Prostate gland (tissue), 2 donors: Measurements from ENCODE around the gene PPP1R12B. TPM values are rescaled to one million over a fixed set of nuclear protein-coding genes. Genes with fewer than 3 reads are reported as not detected.
"Not testable (repeated sequence)": the region's sequence is repeated elsewhere in the genome, so short reads cannot be mapped to it uniquely, and the experiment has no call there.

Source experiments
- DNase-seq: peaks from one replicate; pipeline ENCODE4 v3.0.0-alpha.2; 2019; ENCODE audit warnings: low spot score
- H3K27ac ChIP-seq, 2 donors: fragments of 200-600 bp; sonication (generic); 2 replicates each; pipeline ENCODE4 v1.5.1; 2017 to 2019
- H3K27me3 ChIP-seq: fragments of 200-600 bp; sonication (generic); replicated peaks from 2 replicates; pipeline ENCODE4 v1.5.1; 2019; ENCODE audit not compliant: insufficient read depth
- H3K36me3 ChIP-seq, 2 donors: fragments of 200-600 bp; sonication (generic); 1 replicate in 1 of 2; 2 replicates in 1 of 2; pipeline versions ENCODE4 v1.5.1 to v1.8.1; 2017 to 2019
- H3K4me1 ChIP-seq: fragments of 200-600 bp; sonication (generic); replicated peaks from 2 replicates; pipeline ENCODE4 v1.5.1; 2019
- H3K4me3 ChIP-seq, 2 donors: fragments of 200-600 bp; sonication (generic); 2 replicates each; pipeline ENCODE4 v1.5.1; 2017 to 2019
- H3K9me3 ChIP-seq: fragments of 200-600 bp; sonication (generic); 2 replicates; pipeline ENCODE4 v1.5.1; 2017
- POLR2A ChIP-seq: fragments of 450-650 bp; IDR thresholded peaks from one replicate; pipeline ENCODE4 v1.6.1; 2016; ENCODE audit warnings: antibody characterized with exemption, mild to moderate bottlenecking
- POLR2AphosphoS5 ChIP-seq: sonication (generic); formaldehyde crosslinking; IDR thresholded peaks from one replicate; pipeline ENCODE4 v1.6.1; 2017; ENCODE audit warnings: antibody characterized with exemption
- WGBS: methylation state at CpG from one replicate; pipeline ENCODE4 v1.1.5; 2018; 5-methylcytosine and 5-hydroxymethylcytosine counted together
- intact Hi-C: fragments of 100-400 bp; cut with DNase I; formaldehyde crosslinking; loops from one replicate; pipeline ENCODE4 v1.14.2; 2022
- total RNA-seq, 2 donors: library from RNA; depleted of rRNA; stranded (reverse); fragments of >200 nt; gene quantifications; one replicate each; pipeline ENCODE4 v1.1.0, GENCODE V29; 2016
- TF ChIP-seq, protein P1 (sequence below), 4 experiments: fragments of 200-600 bp in 2 of 4; fragments of 450-650 bp in 2 of 4; sonication (generic) in 2 of 4; IDR thresholded peaks; 1 replicate in 3 of 4; 2 replicates in 1 of 4; pipeline ENCODE4 v1.5.1; 2016 to 2019; ENCODE audit warnings: antibody characterized with exemption in 4 of 4, mild to moderate bottlenecking in 2 of 4, moderate library complexity in 2 of 4

The PPP1R12B gene
- total RNA-seq, 2 donors from 2014 or later = 116 to 179 TPM

DNA sequence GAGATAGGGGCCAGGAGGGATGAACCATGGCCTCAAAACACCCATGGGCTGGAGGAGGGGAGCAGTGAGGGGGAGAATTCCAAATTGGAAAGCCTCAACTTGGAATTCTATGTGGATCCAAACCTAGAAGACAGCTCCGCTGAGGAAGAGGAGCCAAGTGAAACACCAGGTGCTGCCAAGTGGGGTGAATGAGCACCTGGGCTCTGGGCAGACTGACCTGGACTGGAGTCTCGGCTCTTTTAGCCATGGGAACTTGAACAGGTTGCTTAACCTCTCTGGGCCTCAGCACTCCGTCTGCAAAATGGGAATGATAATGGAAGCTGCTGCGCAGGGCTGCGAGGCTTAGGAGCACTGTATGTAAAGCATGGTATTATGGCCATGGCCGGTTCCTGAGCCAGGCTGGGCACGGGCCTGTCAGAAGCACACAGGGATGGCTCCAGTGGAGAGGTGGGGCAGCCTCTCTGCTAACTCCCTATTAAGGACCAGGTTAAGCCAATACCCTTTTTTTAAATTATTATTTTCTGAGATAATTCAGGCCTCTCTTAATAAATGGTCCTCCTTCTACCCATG lies 280.2 kb downstream of the PPP1R12B start:
- H3K9me3 ChIP-seq = no peaks in the 10 kb centered on the region
- TF ChIP-seq POLR2A (no peak), POLR2AphosphoS5 (no peak)
- TF ChIP-seq, protein P1, sequence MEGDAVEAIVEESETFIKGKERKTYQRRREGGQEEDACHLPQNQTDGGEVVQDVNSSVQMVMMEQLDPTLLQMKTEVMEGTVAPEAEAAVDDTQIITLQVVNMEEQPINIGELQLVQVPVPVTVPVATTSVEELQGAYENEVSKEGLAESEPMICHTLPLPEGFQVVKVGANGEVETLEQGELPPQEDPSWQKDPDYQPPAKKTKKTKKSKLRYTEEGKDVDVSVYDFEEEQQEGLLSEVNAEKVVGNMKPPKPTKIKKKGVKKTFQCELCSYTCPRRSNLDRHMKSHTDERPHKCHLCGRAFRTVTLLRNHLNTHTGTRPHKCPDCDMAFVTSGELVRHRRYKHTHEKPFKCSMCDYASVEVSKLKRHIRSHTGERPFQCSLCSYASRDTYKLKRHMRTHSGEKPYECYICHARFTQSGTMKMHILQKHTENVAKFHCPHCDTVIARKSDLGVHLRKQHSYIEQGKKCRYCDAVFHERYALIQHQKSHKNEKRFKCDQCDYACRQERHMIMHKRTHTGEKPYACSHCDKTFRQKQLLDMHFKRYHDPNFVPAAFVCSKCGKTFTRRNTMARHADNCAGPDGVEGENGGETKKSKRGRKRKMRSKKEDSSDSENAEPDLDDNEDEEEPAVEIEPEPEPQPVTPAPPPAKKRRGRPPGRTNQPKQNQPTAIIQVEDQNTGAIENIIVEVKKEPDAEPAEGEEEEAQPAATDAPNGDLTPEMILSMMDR (IDR thresholded peaks at IDR 0.05) = no peak
- H3K4me1 ChIP-seq = no peaks in the 10 kb centered on the region
- no peaks in the 10 kb centered on the region for H3K36me3 ChIP-seq
- H3K27me3 ChIP-seq = no peaks in the 10 kb centered on the region
- no peak for DNase-seq
- intact Hi-C loops = loop anchor here (10.0 kb wide), 1 partner anchor 284 kb away; the partner anchor contains the start of genes PPP1R12B and UBE2T
- WGBS = 85% methylated on average over 7 of the region's 7 CpGs
- no peak overlapping the region for H3K27ac ChIP-seq
- H3K4me3 ChIP-seq = no peak overlapping the region

DNA sequence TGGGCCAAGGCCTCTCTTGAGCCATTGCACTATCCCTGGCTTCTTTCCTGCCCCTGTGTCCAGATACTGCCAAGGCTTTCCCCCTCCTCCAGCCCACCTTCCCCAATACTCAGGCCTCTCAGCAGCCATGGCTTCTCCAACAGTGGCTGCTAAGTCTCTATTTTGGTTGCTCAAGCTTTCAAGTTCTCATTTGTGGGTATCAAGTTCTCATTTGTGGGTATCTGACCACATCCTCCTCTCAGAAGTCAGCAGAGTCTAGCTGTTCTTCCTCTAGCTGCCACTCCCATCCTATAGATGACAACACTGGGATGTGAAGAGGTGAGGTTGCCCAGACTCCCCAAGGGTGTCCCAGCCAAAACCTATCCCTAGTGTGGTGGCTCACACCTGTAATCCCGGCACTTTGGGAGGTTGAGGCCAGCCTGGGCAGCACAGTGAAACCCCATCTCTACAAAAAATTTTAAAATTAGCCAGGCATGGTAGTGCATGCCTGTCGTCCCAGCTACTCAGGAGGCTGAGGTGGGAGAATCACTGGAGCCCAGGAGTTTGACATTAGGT lies 280.8 kb downstream of the PPP1R12B start:
- not testable (repeated sequence) for H3K9me3 ChIP-seq, H3K36me3 ChIP-seq, H3K4me1 ChIP-seq, DNase-seq, H3K27me3 ChIP-seq, H3K4me3 ChIP-seq, H3K27ac ChIP-seq
- WGBS = 85% methylated on average over 2 of the region's 2 CpGs
- intact Hi-C loops = loop anchor here (10.0 kb wide), 1 partner anchor 285 kb away; the partner anchor contains the start of genes PPP1R12B and UBE2T

DNA sequence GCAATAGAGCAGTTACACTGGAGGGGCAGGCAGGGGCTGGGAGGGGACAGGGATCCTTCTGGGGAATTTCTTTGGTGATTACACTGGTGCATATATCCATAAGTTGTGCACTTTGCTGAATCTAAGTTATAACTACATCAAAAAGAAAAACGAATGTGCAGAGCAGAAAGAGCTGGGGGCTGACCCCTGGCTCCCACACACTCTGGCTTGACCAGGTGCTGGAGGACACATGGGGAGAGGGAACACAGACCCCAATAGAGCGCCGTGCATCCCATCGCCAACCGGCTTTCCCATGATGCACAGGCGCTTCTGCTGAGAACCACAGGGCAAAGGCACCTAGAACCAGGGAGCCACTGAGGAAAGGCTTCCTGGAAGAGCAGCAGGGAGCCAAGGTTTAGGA lies 281.6 kb downstream of the PPP1R12B start:
- intact Hi-C loops, H3K27me3 ChIP-seq, H3K9me3 ChIP-seq, H3K36me3 ChIP-seq, H3K27ac ChIP-seq, DNase-seq, H3K4me3 ChIP-seq, H3K4me1 ChIP-seq: not testable (repeated sequence)
- WGBS = 89% methylated on average over 6 of the region's 6 CpGs

DNA sequence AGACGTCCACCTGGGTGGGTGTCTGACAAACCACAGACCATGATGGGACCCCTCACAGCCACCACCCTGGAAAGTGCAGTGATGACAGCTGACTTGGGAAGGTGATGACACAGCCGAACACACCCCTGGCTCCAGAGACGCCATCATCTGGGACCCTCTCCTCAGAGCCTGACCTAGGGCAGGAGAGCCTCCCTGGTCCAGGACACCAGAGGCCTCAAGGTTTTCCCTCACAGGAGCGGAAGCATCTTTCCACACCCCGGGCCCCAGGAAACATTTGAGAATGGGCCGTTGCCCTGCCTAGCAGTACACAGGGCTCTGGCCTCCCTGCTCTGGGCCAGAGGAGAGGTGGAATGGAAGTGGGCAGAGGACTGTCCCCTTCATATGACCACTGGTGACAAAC lies 282.0 kb downstream of the PPP1R12B start:
- intact Hi-C loops = no loop called here
- Histone ChIP-seq H3K4me3 (no peak overlapping the region), H3K27me3 (no peaks in the 10 kb centered on the region), H3K27ac (no peak overlapping the region), H3K36me3 (no peaks in the 10 kb centered on the region), H3K4me1 (no peaks in the 10 kb centered on the region), H3K9me3 (no peaks in the 10 kb centered on the region)
- DNase-seq = no peak
- no peak for TF ChIP-seq POLR2A
- TF ChIP-seq, protein P1 (IDR thresholded peaks at IDR 0.05) = no peak
- TF ChIP-seq POLR2AphosphoS5 = no peak
- 89% methylated on average over 6 of the region's 6 CpGs for WGBS

DNA sequence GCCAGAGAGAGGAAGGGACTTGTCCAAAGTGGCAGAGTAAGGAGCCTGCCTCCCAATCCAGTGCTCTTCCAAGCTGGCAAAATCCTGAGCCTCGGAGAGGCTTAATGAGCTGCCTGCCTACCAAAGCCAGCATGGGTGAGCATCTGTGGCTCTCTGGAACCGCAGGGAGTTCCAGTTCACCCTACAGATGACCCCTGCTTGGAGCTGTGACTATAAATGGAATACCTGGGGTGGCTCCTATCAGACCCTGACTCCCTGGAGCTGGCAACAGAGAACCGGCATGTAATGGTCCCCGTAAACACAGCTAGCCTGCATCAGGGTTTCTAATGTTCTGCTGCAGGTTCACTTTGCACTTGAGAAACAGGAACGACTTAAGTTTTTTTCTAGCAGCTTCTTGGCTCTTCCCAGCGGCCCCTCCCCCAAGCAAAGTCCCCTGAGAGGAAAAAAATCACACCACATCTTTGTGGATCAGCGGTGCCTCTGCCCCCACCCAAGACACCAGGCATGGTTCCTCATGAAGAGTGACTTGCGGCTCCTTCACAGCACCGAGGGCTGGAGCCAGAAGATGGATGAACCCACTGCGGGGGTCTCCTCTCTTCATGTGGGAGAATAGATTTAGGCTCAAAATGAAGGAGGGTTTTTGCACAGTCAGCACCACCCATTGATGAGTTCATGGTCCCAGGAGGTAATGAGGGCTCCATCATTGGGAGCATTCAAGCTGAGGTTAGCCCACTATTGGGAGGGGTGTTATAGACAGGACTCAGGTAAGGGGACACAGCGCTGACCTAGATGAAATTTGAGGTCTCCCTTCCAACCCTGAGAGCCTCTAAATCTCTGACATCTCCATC lies 282.8 kb downstream of the PPP1R12B start:
- Histone ChIP-seq H3K27me3 (no peaks in the 10 kb centered on the region), H3K27ac (no peak overlapping the region), H3K36me3 (no peaks in the 10 kb centered on the region), H3K4me3 (no peak overlapping the region), H3K4me1 (no peaks in the 10 kb centered on the region), H3K9me3 (no peaks in the 10 kb centered on the region)
- TF ChIP-seq POLR2AphosphoS5 = no peak
- no peak for TF ChIP-seq POLR2A
- TF ChIP-seq, protein P1 (IDR thresholded peaks at IDR 0.05) = no peak
- intact Hi-C loops = no loop called here
- DNase-seq = no peak
- 66% methylated on average over 11 of the region's 11 CpGs for WGBS
